GM21526 (cell line): ENCODE measurements around the gene OR51E2.

Experiments used
- ATAC-seq: cut with Tn5 transposase; IDR thresholded peaks from one replicate; pipeline ENCODE4 v1.9.1; 2021; ENCODE audit warnings: moderate library complexity; ENCODE audit not compliant: unreplicated experiment, low FRiP score

Gene OR51E2

GRCh38 chr11:4664786-4665185, 32.9 kb downstream of the OR51E2 start:
- ATAC-seq = no peak

- no peak for ATAC-seq
These were observed 33.5 kb downstream of the OR51E2 start for GRCh38 chr11:4664183-4664582.

GRCh38 chr11:4662876-4663275, 34.8 kb downstream of the OR51E2 start:
- no peak for ATAC-seq

- no peak for ATAC-seq
These were observed 38.8 kb downstream of the OR51E2 start for GRCh38 chr11:4658629-4659445.

GRCh38 chr11:4654635-4655369, 42.9 kb downstream of the OR51E2 start:
- no peak for ATAC-seq

GRCh38 chr11:4647766-4648165, 49.9 kb downstream of the OR51E2 start:
- ATAC-seq = no peak

GRCh38 chr11:4645974-4646373, 51.7 kb downstream of the OR51E2 start:
- no peak for ATAC-seq

GRCh38 chr11:4644233-4644632, 53.4 kb downstream of the OR51E2 start:
- ATAC-seq = no peak

- ATAC-seq = no peak
These were observed 54.0 kb downstream of the OR51E2 start, which contains the start of gene OR51E1 for GRCh38 chr11:4643682-4644081. Gene OR51E1 (plus strand): TSS chr11:4643982. CDS start chr11:4652527, 8,545 bp downstream.

- no peak for ATAC-seq
These were observed 54.6 kb downstream of the OR51E2 start for GRCh38 chr11:4643076-4643475.

- no peak for ATAC-seq
These were observed 55.6 kb downstream of the OR51E2 start for GRCh38 chr11:4642043-4642442.

- ATAC-seq = no peak
These were observed 56.2 kb downstream of the OR51E2 start for GRCh38 chr11:4641501-4641900.

- ATAC-seq = no peak
These were observed 57.7 kb downstream of the OR51E2 start for GRCh38 chr11:4639931-4640330.

- no peak for ATAC-seq
These were observed 60.0 kb downstream of the OR51E2 start for GRCh38 chr11:4637662-4638047.

GRCh38 chr11:4636962-4637661, 60.5 kb downstream of the OR51E2 start, which contains the start of gene OR51D1:
Gene OR51D1 (plus strand): TSS chr11:4637477. CDS start chr11:4639791, 2,314 bp downstream.
- peak; percentile 89 for ATAC-seq

- ATAC-seq = no peak
These were observed 61.5 kb downstream of the OR51E2 start for GRCh38 chr11:4636136-4636535.
